CD4-positive, CD25-positive, alpha-beta regulatory T cell (primary cell): Measurements from ENCODE around the gene OSBPL6. TPM values are rescaled to one million over a fixed set of nuclear protein-coding genes. Genes with fewer than 3 reads are reported as not detected.
"Not testable (repeated sequence)": the region's sequence is repeated elsewhere in the genome, so short reads cannot be mapped to it uniquely, and the experiment has no call there.

Experiments
- ATAC-seq, 2 donors: fragments of 150-1000 bp; cut with Tn5 transposase; one replicate each; pipeline ENCODE4 v1.10.0; 2021; ENCODE audit warnings: low read depth in 2 of 2, moderate number of reproducible peaks in 2 of 2, moderate library complexity in 1 of 2
- DNase-seq, 3 donors: peaks; one replicate each; pipeline versions ENCODE4 v3.0.0 to v3.0.0-alpha.2; 2012 to 2022; ENCODE audit warnings: mixed read lengths in 1 of 3
- H3K27ac ChIP-seq: one replicate; pipeline ENCODE4 v1.7.0; 2013; ENCODE audit warnings: mild to moderate bottlenecking, low read length; ENCODE audit not compliant: insufficient read depth, poor library complexity, severe bottlenecking
- H3K27me3 ChIP-seq: one replicate; pipeline ENCODE4 v1.7.0; 2013; ENCODE audit warnings: low read length; ENCODE audit not compliant: control insufficient read depth, insufficient read depth
- H3K36me3 ChIP-seq: one replicate; pipeline ENCODE4 v1.7.0; 2013; ENCODE audit warnings: mild to moderate bottlenecking, low read length, moderate library complexity; ENCODE audit not compliant: control insufficient read depth, insufficient read depth
- H3K4me1 ChIP-seq: 2 replicates; pipeline ENCODE4 v1.7.0; 2013; ENCODE audit warnings: mild to moderate bottlenecking, low read length; ENCODE audit not compliant: insufficient read depth, control insufficient read depth, poor library complexity, severe bottlenecking
- H3K4me3 ChIP-seq: one replicate; pipeline ENCODE4 v1.7.0; 2013; ENCODE audit warnings: low read depth, mild to moderate bottlenecking, low read length, moderate library complexity
- H3K9me3 ChIP-seq, 2 experiments: 1 replicate in 1 of 2; 2 replicates in 1 of 2; pipeline ENCODE4 v1.7.0; 2013; ENCODE audit warnings: low read length in 2 of 2, mild to moderate bottlenecking in 1 of 2, moderate library complexity in 1 of 2; ENCODE audit not compliant: control insufficient read depth in 2 of 2
- H3K27ac Mint-ChIP-seq, 3 donors: one replicate each; pipeline ENCODE4 v1.8.0; 2020 to 2022; ENCODE audit warnings: mild to moderate bottlenecking in 3 of 3, mixed read lengths in 3 of 3, moderate library complexity in 2 of 3
- H3K27me3 Mint-ChIP-seq: one replicate; pipeline ENCODE4 v1.8.0; 2022; ENCODE audit warnings: mild to moderate bottlenecking, mixed read lengths
- H3K36me3 Mint-ChIP-seq: one replicate; pipeline ENCODE4 v1.8.0; 2020; ENCODE audit warnings: mixed read lengths
- H3K4me1 Mint-ChIP-seq, 4 donors: one replicate each; pipeline ENCODE4 v1.8.0; 2020 to 2022; ENCODE audit warnings: mixed read lengths in 4 of 4, mild to moderate bottlenecking in 1 of 4
- H3K4me3 Mint-ChIP-seq, 4 donors: one replicate each; pipeline ENCODE4 v1.8.0; 2020 to 2022; ENCODE audit warnings: mild to moderate bottlenecking in 4 of 4, mixed read lengths in 4 of 4, moderate library complexity in 3 of 4
- H3K9me3 Mint-ChIP-seq, 7 donors: one replicate each; pipeline ENCODE4 v1.8.0; 2020 to 2022; ENCODE audit warnings: mixed read lengths in 7 of 7, mild to moderate bottlenecking in 3 of 7, moderate library complexity in 2 of 7
- polyA plus RNA-seq, 4 donors: library from polyadenylated mRNA; unstranded; fragments of 300-500 nt; fragmentation: Illumina TruSeq; gene quantifications; one replicate each; pipeline ENCODE4 v1.2.3, GENCODE V29; 2021
- total RNA-seq: library from RNA; stranded (reverse); gene quantifications from one replicate; pipeline ENCODE4 v1.2.3, GENCODE V29; 2022

Gene OSBPL6
- total and polyA plus RNA-seq, 5 donors from 2014 or later: 0.34 TPM; not detected in 4

GRCh38 chr2:178317811-178318210, 123.5 kb downstream of the OSBPL6 start:
- Mint-ChIP-seq H3K4me1 (no peaks in the 10 kb centered on the region), H3K36me3 (no peaks in the 10 kb centered on the region), H3K27me3 (peaks cover 18% of the 10 kb centered on the region), H3K9me3 (peaks cover 0 to 3% (median 0%) of the 10 kb centered on the region in 7 donors), H3K27ac (no peak overlapping the region), H3K4me3 (no peak overlapping the region)
- no peaks in the 10 kb centered on the region for H3K36me3 ChIP-seq
- no peak overlapping the region for H3K27ac ChIP-seq
- no peak for ATAC-seq
- no peak for DNase-seq
- peaks cover 12% of the 10 kb centered on the region for H3K27me3 ChIP-seq
- H3K9me3 ChIP-seq: no peaks in the 10 kb centered on the region
- no peaks in the 10 kb centered on the region for H3K4me1 ChIP-seq
- H3K4me3 ChIP-seq: no peak overlapping the region

- peaks cover 31% of the 10 kb centered on the region for H3K27me3 Mint-ChIP-seq
- no peaks in the 10 kb centered on the region for H3K36me3 Mint-ChIP-seq
- peaks cover 15% of the 10 kb centered on the region for H3K27me3 ChIP-seq
- no peaks in the 10 kb centered on the region for H3K9me3 Mint-ChIP-seq
- no peaks in the 10 kb centered on the region for H3K36me3 ChIP-seq
- no peak overlapping the region for H3K4me3 Mint-ChIP-seq
- DNase-seq: no peak
- H3K9me3 ChIP-seq: no peaks in the 10 kb centered on the region
- H3K27ac Mint-ChIP-seq: no peak overlapping the region
- no peak for ATAC-seq
- no peaks in the 10 kb centered on the region for H3K4me1 Mint-ChIP-seq
- H3K27ac ChIP-seq: no peak overlapping the region
- no peaks in the 10 kb centered on the region for H3K4me1 ChIP-seq
- no peak overlapping the region for H3K4me3 ChIP-seq
Observed at GRCh38 chr2:178320011-178320585, 125.8 kb downstream of the OSBPL6 start.

- Histone ChIP-seq H3K4me1 (no peaks in the 10 kb centered on the region), H3K9me3 (no peaks in the 10 kb centered on the region), H3K27me3 (peaks cover 15% of the 10 kb centered on the region), H3K4me3 (no peak overlapping the region), H3K36me3 (no peaks in the 10 kb centered on the region), H3K27ac (no peak overlapping the region)
- no peak for DNase-seq
- Mint-ChIP-seq H3K4me1 (no peaks in the 10 kb centered on the region), H3K36me3 (no peaks in the 10 kb centered on the region), H3K9me3 (no peaks in the 10 kb centered on the region), H3K27ac (no peak overlapping the region), H3K27me3 (peaks cover 39% of the 10 kb centered on the region), H3K4me3 (no peak overlapping the region)
- no peak for ATAC-seq
Observed at GRCh38 chr2:178322068-178322467, 127.8 kb downstream of the OSBPL6 start.

- peaks cover 14% of the 10 kb centered on the region for H3K27me3 ChIP-seq
- not testable (repeated sequence) for H3K27ac ChIP-seq, H3K9me3 ChIP-seq, ATAC-seq, H3K4me1 ChIP-seq, H3K36me3 Mint-ChIP-seq, H3K4me1 Mint-ChIP-seq, H3K27ac Mint-ChIP-seq, H3K36me3 ChIP-seq, H3K4me3 ChIP-seq, H3K4me3 Mint-ChIP-seq, H3K9me3 Mint-ChIP-seq, DNase-seq
- peaks cover 34% of the 10 kb centered on the region for H3K27me3 Mint-ChIP-seq
Observed at GRCh38 chr2:178323331-178323730, 129.0 kb downstream of the OSBPL6 start.

- DNase-seq (no peak), ATAC-seq (no peak)
- no peaks in the 10 kb centered on the region for H3K4me1 ChIP-seq
- H3K27ac ChIP-seq: no peak overlapping the region
- no peak overlapping the region for H3K4me3 ChIP-seq
- H3K36me3 ChIP-seq: no peaks in the 10 kb centered on the region
- no peaks in the 10 kb centered on the region for H3K36me3 Mint-ChIP-seq
- H3K4me3 Mint-ChIP-seq: no peak overlapping the region
- peaks cover 34% of the 10 kb centered on the region for H3K27me3 Mint-ChIP-seq
- H3K9me3 Mint-ChIP-seq: peaks cover 0 to 2% (median 0%) of the 10 kb centered on the region in 7 donors
- no peaks in the 10 kb centered on the region for H3K4me1 Mint-ChIP-seq
- H3K27me3 ChIP-seq: peaks cover 9% of the 10 kb centered on the region
- H3K27ac Mint-ChIP-seq: no peak overlapping the region
- no peaks in the 10 kb centered on the region for H3K9me3 ChIP-seq
Observed at GRCh38 chr2:178324077-178324476, 129.8 kb downstream of the OSBPL6 start.

- Histone ChIP-seq H3K4me3 (no peak overlapping the region), H3K4me1 (no peaks in the 10 kb centered on the region), H3K9me3 (no peaks in the 10 kb centered on the region), H3K27ac (no peak overlapping the region), H3K36me3 (no peaks in the 10 kb centered on the region), H3K27me3 (peaks cover 5% of the 10 kb centered on the region)
- ATAC-seq (no peak), DNase-seq (no peak)
- H3K36me3 Mint-ChIP-seq: no peaks in the 10 kb centered on the region
- peaks cover 0 to 2% (median 0%) of the 10 kb centered on the region in 7 donors for H3K9me3 Mint-ChIP-seq
- H3K4me3 Mint-ChIP-seq: no peak overlapping the region
- H3K27me3 Mint-ChIP-seq: peaks cover 32% of the 10 kb centered on the region
- H3K27ac Mint-ChIP-seq: no peak overlapping the region
- H3K4me1 Mint-ChIP-seq: no peaks in the 10 kb centered on the region
Observed at GRCh38 chr2:178325268-178325667, 131.0 kb downstream of the OSBPL6 start.

GRCh38 chr2:178327516-178327915, 133.2 kb downstream of the OSBPL6 start:
- no peak overlapping the region for H3K4me3 Mint-ChIP-seq
- H3K9me3 Mint-ChIP-seq: peaks cover 0 to 2% (median 0%) of the 10 kb centered on the region in 7 donors
- no peak overlapping the region for H3K27ac Mint-ChIP-seq
- DNase-seq: no peak
- Histone ChIP-seq H3K9me3 (no peaks in the 10 kb centered on the region), H3K27me3 (peaks cover 5% of the 10 kb centered on the region), H3K4me1 (no peaks in the 10 kb centered on the region), H3K4me3 (no peak overlapping the region), H3K36me3 (no peaks in the 10 kb centered on the region), H3K27ac (no peak overlapping the region)
- no peak for ATAC-seq
- H3K36me3 Mint-ChIP-seq: no peaks in the 10 kb centered on the region
- no peaks in the 10 kb centered on the region for H3K4me1 Mint-ChIP-seq
- peaks cover 30% of the 10 kb centered on the region for H3K27me3 Mint-ChIP-seq

- H3K27ac ChIP-seq: no peak overlapping the region
- peaks cover 29% of the 10 kb centered on the region for H3K27me3 Mint-ChIP-seq
- no peaks in the 10 kb centered on the region for H3K4me1 ChIP-seq
- no peak overlapping the region for H3K27ac Mint-ChIP-seq
- H3K27me3 ChIP-seq: peaks cover 5% of the 10 kb centered on the region
- no peak for ATAC-seq
- no peak overlapping the region for H3K4me3 ChIP-seq
- no peaks in the 10 kb centered on the region for H3K36me3 Mint-ChIP-seq
- no peaks in the 10 kb centered on the region for H3K36me3 ChIP-seq
- H3K4me3 Mint-ChIP-seq: no peak overlapping the region
- no peak for DNase-seq
- H3K9me3 Mint-ChIP-seq: peaks cover 0 to 2% (median 0%) of the 10 kb centered on the region in 7 donors
- no peaks in the 10 kb centered on the region for H3K4me1 Mint-ChIP-seq
- no peaks in the 10 kb centered on the region for H3K9me3 ChIP-seq
Observed at GRCh38 chr2:178328037-178328436, 133.7 kb downstream of the OSBPL6 start.
